DOHH2 (cell line): Measurements from ENCODE around the gene DPP4.
"Not testable (repeated sequence)": the region's sequence is repeated elsewhere in the genome, so short reads cannot be mapped to it uniquely, and the experiment has no call there.

Experiments used
- H3F3A ChIP-seq: fragments of 200-600 bp; sonication (generic), shearing (Covaris generic); 2 replicates; pipeline ENCODE4 v1.6.0; 2016; ENCODE audit warnings: antibody characterized with exemption, mild to moderate bottlenecking; ENCODE audit not compliant: control insufficient read depth, insufficient read depth
- H3K27ac ChIP-seq: fragments of 200-600 bp; sonication (generic); 2 replicates; pipeline ENCODE4 v1.5.1; 2014; ENCODE audit warnings: low read depth, mild to moderate bottlenecking, low read length, moderate library complexity
- H3K27me3 ChIP-seq: fragments of 200-600 bp; sonication (generic); 2 replicates; pipeline ENCODE4 v1.6.1; 2014; ENCODE audit warnings: mild to moderate bottlenecking, low read length, mixed read lengths; ENCODE audit not compliant: control insufficient read depth
- H3K36me3 ChIP-seq: fragments of 200-600 bp; sonication (generic); 2 replicates; pipeline ENCODE4 v1.6.1; 2014; ENCODE audit warnings: mild to moderate bottlenecking, low read length, moderate library complexity, mixed read lengths; ENCODE audit not compliant: control insufficient read depth
- H3K4me1 ChIP-seq: fragments of 200-600 bp; sonication (generic); 2 replicates; pipeline ENCODE4 v1.6.1; 2014; ENCODE audit warnings: mild to moderate bottlenecking, low read length, mixed read lengths; ENCODE audit not compliant: control insufficient read depth
- H3K4me2 ChIP-seq: fragments of 200-600 bp; sonication (generic); 2 replicates; pipeline ENCODE4 v1.6.0; 2014; ENCODE audit warnings: mild to moderate bottlenecking, low read length, moderate library complexity
- H3K4me3 ChIP-seq: fragments of 200-600 bp; sonication (generic); 2 replicates; pipeline ENCODE4 v1.5.1; 2014; ENCODE audit warnings: mild to moderate bottlenecking, low read length, mixed read lengths
- H3K79me2 ChIP-seq: fragments of 200-600 bp; sonication (generic); 2 replicates; pipeline ENCODE4 v1.6.1; 2014; ENCODE audit warnings: mild to moderate bottlenecking, low read length, mixed read lengths; ENCODE audit not compliant: control insufficient read depth
- H3K9me2 ChIP-seq: fragments of 200-600 bp; sonication (generic); replicated peaks from 2 replicates; pipeline ENCODE4 v1.6.1; 2014; ENCODE audit warnings: mild to moderate bottlenecking, low read length, mixed read lengths; ENCODE audit not compliant: control insufficient read depth
- H3K9me3 ChIP-seq: fragments of 200-600 bp; sonication (generic); 2 replicates; pipeline ENCODE4 v1.6.1; 2014; ENCODE audit warnings: antibody characterized with exemption, low read length, mixed read lengths; ENCODE audit not compliant: control insufficient read depth, insufficient read depth
- H4K20me1 ChIP-seq: fragments of 200-600 bp; sonication (generic); 2 replicates; pipeline ENCODE4 v1.6.0; 2014; ENCODE audit warnings: low read depth, mild to moderate bottlenecking, antibody characterized with exemption, low read length, moderate library complexity; ENCODE audit not compliant: control insufficient read depth, insufficient read depth
- EZH2phosphoT487 ChIP-seq: fragments of 200-600 bp; sonication (generic); IDR thresholded peaks from 2 replicates; pipeline ENCODE4 v1.6.1; 2017; ENCODE audit warnings: borderline replicate concordance, mild to moderate bottlenecking, antibody characterized with exemption, low read length, moderate library complexity, mixed read lengths
- TF ChIP-seq, protein P1 (sequence below): fragments of 200-600 bp; sonication (generic); IDR thresholded peaks from one replicate; pipeline ENCODE4 v1.5.1; 2014; ENCODE audit warnings: antibody characterized with exemption, mild to moderate bottlenecking, low read depth, low read length; ENCODE audit not compliant: poor library complexity, severe bottlenecking

DPP4 gene

DNA sequence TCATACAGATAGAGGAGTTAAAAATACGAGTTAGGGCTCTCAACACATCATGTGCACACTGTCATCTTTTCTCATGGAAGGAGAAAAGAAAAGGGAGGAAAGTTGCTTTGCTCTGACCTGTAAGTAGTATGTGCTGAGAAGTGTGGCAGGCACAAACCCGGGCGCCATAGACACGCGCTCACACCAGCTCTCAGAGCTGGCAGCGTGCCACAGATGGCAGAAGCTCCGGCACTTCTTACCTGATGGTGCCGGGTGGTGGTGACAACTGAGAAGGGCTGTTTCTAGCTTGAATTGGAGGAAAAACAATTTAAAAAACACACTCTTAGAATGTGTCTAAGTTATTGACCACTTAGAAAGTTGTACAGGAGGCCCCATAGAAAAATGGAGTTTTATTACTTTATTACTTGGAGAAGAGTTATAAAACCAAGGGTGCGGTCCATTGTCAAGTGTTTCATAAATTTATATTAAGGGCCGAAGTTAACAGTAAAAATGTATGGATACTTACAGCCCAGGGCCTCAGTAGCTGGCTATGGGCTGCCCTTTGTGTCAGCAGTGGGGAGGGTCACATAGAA is 92.2 kb downstream of the DPP4 start:
- TF ChIP-seq EZH2phosphoT487, result no peak
- TF ChIP-seq, protein P1, sequence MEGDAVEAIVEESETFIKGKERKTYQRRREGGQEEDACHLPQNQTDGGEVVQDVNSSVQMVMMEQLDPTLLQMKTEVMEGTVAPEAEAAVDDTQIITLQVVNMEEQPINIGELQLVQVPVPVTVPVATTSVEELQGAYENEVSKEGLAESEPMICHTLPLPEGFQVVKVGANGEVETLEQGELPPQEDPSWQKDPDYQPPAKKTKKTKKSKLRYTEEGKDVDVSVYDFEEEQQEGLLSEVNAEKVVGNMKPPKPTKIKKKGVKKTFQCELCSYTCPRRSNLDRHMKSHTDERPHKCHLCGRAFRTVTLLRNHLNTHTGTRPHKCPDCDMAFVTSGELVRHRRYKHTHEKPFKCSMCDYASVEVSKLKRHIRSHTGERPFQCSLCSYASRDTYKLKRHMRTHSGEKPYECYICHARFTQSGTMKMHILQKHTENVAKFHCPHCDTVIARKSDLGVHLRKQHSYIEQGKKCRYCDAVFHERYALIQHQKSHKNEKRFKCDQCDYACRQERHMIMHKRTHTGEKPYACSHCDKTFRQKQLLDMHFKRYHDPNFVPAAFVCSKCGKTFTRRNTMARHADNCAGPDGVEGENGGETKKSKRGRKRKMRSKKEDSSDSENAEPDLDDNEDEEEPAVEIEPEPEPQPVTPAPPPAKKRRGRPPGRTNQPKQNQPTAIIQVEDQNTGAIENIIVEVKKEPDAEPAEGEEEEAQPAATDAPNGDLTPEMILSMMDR, result no peak
- no peaks in the 10 kb centered on the region for H3K9me2 ChIP-seq

DNA sequence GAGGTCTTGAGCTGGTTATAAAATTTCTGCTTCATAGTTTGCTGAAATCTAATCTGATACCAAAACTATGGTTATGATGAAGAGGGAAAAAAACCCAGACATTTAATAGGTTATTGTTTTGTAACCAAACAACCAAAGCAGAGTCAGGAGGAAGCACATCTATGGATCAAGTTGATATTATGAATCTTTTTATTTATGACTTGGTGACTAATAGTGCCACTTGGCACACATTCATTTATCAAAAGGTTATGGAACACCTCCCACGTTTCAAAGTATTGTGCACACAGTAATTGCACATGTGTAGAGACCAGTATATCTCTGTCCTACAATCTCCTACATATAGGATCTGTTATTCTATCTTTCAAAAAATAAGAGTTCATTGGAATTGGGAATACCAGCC is 93.0 kb downstream of the DPP4 start:
- no peak for TF ChIP-seq EZH2phosphoT487
- TF ChIP-seq, protein P1, result no peak
- no peaks in the 10 kb centered on the region for H3K4me1 ChIP-seq
- H3K9me2 ChIP-seq, result no peaks in the 10 kb centered on the region

More for the DNA sequence above, 92.2 kb downstream of the DPP4 start:
- no peaks in the 10 kb centered on the region for H4K20me1 ChIP-seq
- H3K36me3 ChIP-seq, result no peaks in the 10 kb centered on the region
- no peak overlapping the region for H3K4me3 ChIP-seq
- H3K79me2 ChIP-seq, result no peaks in the 10 kb centered on the region
- no peaks in the 10 kb centered on the region for H3F3A ChIP-seq
- no peaks in the 10 kb centered on the region; the same call in none of the 2 replicates for H3K27me3 ChIP-seq
- no peak overlapping the region for H3K27ac ChIP-seq
- H3K4me2 ChIP-seq, result no peak overlapping the region
- no peaks in the 10 kb centered on the region for H3K4me1 ChIP-seq
- H3K9me3 ChIP-seq, result no peaks in the 10 kb centered on the region

DNA sequence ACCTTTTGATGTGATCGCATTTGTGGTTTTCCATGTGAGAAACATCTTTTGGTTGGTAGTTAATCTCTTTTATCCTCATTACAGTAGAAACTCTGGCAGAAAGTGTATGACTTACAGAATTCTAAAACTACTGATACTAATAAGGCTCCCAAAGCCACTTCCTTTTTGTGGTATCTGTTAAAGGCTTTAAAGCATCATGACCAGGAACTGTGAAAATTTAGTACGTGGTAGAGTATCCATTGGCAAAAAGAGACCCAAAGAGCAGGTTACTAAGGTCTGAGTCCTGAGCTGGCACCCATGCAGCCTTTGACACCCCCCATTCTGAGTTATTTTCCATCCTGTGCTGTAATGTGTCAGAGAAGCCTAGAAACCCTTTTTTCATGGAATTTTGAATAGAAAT is 94.5 kb downstream of the DPP4 start:
- no peak for TF ChIP-seq EZH2phosphoT487
- TF ChIP-seq, protein P1, result no peak
- Histone ChIP-seq H4K20me1 (no peaks in the 10 kb centered on the region), H3K79me2 (no peaks in the 10 kb centered on the region), H3K36me3 (no peaks in the 10 kb centered on the region), H3K27me3 (peaks cover 6% of the 10 kb centered on the region), H3K4me2 (no peak overlapping the region), H3K27ac (no peak overlapping the region), H3K9me2 (no peaks in the 10 kb centered on the region), H3K9me3 (no peaks in the 10 kb centered on the region), H3K4me3 (no peak overlapping the region), H3F3A (no peaks in the 10 kb centered on the region), H3K4me1 (no peaks in the 10 kb centered on the region)

More for the DNA sequence above, 93.0 kb downstream of the DPP4 start:
- Histone ChIP-seq H3K4me2 (no peak overlapping the region), H3K9me3 (no peaks in the 10 kb centered on the region), H3K79me2 (no peaks in the 10 kb centered on the region), H3F3A (no peaks in the 10 kb centered on the region), H3K36me3 (no peaks in the 10 kb centered on the region), H3K27me3 (no peaks in the 10 kb centered on the region; the same call in none of the 2 replicates), H3K4me3 (no peak overlapping the region), H3K27ac (no peak overlapping the region), H4K20me1 (no peaks in the 10 kb centered on the region)

DNA sequence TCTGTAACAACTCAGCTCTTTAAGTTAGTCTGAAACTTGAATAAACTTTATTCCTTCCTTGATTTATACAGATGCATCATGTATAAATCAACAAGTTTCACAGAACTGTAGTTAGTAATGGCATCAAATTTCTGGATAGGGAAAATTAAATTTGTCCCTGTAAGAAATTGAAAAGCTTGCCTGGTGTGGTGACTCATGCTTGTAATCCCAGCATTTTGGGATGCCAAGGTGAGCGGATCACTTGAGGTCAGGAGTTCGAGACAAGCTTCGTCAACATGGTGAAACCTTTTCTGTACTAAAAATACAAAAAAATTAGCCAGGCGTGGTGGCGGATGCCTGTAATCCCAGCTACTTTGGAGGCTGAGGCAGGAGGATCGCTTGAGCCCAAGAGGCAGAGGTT is 96.1 kb downstream of the DPP4 start:
- H3K9me3 ChIP-seq, H3K4me3 ChIP-seq: not testable (repeated sequence)

More for the DNA sequence above, 96.1 kb downstream of the DPP4 start:
- H3K27me3 ChIP-seq, H3K9me2 ChIP-seq, H3K4me2 ChIP-seq, H4K20me1 ChIP-seq, H3K4me1 ChIP-seq, H3F3A ChIP-seq, H3K27ac ChIP-seq, H3K79me2 ChIP-seq, H3K36me3 ChIP-seq: not testable (repeated sequence)
